Amygdala (tissue), 56 donors: ENCODE data around the gene HELZ.
A peak's percentile ranks its signal among the peaks of the same experiment; 100 is the strongest.

Source experiments
- DNase-seq, 56 donors: peaks; one replicate each; lab custom pipeline; 2025; lab: John Stamatoyannopoulos, UW

The HELZ gene

DNA sequence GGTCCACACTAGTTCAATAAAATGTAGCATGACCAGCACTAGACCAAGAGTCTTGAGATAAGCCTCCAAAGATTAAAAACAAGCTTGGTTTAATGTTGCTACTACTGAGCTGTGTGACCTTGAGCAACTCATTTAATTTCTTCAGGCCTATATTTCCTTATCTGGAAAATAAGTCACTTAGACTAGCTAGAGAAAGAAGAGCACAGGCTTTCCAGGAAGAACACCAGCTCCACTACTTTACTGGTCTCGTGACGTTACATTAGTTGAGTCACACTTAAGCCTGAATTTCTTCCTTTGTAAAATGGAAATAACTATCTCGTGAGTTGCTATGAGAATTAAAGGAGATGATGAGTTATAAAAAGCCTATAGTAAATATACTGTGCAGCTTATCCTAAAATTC, 5.4 kb downstream of the HELZ start:
- DNase-seq: no peak

DNA sequence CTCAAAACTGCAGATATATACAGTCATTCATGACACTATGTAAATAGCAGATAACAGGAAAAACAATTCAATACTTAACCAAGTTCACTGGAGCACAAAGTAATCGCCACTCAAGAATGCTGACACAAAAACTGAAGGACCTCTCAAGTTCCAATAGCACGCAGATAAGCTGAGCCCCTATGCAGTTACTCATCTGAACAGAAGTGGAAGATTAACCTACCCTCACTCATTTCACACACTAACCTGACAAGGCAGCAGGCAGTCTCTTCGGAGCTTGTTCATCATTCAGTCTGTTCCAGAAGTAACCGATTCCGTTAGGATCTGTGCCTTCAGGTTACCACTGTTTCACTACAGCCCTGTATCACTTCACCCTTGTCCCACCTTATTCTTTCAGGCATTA, 6.0 kb downstream of the HELZ start:
- no peak for DNase-seq

DNA sequence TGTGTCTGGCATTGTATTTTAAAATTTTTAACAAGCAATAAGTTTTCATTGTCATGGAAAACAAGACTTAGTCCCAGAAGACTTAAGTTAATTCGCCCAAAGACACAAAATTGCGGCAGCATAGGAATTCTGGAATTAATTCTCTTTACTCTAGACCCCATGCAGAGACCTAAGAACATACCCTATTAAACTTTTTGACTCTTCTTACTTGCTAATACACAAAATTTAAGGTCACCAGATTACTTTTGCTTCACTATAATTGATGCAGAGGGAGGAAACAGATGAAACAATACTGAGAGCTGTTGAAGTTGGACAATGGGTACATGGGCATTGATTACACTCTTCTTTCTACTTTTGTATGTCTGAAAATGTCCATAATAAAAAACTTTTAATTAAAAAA, 12.6 kb downstream of the HELZ start:
- DNase-seq: no peak

DNA sequence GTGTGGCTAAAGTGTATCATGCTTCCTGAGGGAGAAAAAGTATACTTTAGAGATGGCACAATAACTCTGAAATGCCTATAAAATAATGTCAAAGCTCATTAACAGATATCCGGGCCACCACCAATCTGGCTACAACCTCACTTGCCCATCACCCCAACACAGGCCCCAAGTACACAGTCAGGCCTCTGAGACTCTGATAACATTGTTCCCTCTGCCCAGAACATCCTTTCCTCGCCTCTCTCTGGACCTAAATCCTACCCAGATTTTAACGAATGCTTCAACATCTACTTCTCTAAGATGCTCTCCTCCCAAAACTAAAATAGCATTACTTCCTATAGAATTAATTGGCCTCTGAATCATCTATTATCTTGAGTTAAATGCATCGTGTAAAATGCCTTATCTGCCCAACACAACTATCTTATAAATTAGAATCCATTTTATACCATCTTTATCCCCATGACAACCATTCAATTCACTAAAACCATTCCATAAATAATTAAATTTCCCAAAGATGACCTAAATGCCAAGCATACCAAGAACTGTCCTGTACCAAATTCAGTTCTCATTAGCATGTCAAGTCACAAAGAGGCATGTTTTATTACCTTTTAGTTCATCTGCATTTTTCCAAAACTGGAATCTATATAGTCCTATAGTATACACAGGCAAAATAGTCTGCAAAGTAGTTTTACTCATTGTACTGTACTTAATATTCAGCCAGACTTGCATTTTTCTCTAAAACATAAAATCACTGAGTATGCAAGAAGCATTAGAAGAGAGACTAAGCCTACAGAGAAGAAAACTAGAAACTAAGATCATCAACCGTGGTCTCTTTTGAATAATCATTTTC, 15.7 kb downstream of the HELZ start:
- no peak for DNase-seq

DNA sequence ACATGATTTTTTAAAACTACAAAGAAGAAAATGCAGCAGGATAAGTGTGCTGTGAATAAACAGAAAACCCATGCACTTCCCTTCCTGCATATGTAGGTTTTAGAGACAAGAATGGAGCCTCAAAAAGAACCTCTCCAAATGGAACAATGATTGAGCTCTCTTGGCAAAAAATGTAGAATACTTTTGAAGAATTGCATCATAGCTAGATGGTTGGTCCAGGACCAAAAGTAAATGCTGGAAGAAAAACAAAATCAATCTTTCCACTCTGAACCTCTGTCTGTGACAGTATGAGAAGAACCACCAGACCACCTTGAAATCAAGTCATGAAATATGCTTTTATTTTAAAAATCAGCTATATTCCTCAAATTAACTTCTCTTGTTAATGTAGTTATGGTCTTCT, 17.5 kb downstream of the HELZ start:
- DNase-seq: no peak

DNA sequence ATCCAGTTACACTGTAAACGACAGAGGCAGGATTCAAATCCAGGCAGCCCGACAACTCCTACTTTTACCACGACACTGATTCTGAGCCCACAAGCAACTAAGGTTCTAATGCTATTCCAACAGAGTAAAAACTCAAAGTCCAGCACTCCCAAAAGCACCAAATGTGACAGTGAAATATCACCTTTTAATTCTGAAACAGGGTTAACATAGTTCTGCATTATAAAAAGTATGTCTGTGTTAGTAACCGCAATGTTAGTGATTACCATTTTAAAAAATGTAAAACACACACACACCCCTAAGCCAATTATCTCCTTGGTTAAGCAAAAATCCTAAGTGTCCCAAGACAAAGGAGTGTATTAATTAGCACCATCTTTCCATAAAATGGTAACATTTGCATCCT, 19.7 kb downstream of the HELZ start:
- DNase-seq: no peak

DNA sequence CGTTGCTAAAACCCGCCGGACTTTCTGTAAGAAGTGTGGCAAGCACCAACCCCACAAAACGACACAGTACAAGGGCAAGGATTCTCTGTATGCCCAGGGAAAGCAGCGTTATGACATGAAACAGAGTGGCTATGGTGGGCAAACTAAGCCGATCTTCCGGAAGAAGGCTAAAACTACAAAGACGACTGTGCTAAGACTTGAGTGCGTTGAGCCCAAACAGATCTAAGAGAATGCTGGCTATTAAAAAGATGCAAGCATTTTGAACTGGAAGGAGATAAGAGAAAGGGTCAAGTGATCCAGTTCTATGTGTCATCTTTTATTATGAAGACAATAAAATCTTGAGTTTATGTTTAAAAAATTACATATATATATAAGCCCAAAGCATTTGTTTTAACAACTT, 20.3 kb downstream of the HELZ start:
- no peak for DNase-seq

DNA sequence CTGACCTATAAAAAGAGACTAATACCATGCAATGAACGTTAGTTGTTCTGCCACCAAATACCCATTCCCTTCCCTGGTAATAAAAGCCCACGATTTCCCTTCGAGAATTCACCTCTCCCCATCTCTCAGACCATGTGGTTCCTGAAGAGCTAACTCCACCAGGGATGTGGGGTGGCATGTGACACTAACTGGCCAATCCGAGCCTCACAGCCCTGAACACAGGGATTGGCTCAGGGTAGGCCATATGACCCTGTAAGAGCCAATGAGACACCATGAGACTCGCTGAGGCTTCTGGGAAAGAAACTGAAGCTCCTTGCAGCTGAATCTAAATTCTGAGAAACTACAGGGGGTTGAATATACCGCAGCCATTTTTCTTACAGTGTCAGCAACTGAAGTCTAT, 21.1 kb downstream of the HELZ start:
- no peak for DNase-seq

DNA sequence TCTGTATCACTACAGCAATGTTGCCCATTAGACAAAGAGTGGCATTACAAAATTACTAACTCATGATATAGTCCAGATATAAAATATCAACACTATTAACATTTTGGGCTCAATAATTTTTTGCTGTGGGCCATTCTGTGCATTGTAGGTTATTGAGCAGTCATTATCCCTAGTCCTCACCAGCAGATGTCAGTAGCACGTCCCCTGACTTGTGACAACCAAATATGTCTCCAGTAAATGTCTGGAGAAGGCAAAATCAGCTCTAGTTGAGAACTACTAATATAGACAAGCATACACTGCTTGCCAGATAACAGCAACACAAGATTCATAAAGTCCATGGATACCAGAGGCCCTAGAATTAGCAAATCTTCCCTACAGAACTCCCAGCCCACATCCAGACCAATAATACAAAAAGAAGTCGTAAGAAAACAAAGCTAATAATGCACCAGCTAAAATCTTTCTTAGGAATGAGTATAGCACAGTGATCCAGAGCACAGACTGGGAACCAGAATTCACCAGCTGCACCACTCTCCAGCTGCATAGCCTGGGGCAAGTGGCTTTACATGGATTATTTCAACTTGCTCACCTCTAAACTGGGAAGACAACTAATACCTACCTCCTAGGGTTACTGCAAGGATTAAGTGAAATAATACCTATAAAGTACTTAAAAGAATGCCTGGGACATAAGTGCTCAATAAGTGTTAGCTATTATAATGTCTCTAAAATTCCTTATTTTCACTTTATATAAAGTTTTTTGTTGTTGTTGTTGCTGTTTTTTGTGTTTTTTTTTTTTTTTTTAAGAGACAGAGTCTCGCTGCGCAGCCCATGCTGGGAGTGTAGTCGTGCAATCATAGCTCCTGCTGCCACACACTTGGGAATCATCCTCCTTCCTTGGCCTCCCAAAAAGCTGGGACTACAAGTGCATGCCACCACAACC, 23.7 kb downstream of the HELZ start:
- DNase-seq: peak in 10 of 56 donors; percentile 4 to 38 (median 10)

DNA sequence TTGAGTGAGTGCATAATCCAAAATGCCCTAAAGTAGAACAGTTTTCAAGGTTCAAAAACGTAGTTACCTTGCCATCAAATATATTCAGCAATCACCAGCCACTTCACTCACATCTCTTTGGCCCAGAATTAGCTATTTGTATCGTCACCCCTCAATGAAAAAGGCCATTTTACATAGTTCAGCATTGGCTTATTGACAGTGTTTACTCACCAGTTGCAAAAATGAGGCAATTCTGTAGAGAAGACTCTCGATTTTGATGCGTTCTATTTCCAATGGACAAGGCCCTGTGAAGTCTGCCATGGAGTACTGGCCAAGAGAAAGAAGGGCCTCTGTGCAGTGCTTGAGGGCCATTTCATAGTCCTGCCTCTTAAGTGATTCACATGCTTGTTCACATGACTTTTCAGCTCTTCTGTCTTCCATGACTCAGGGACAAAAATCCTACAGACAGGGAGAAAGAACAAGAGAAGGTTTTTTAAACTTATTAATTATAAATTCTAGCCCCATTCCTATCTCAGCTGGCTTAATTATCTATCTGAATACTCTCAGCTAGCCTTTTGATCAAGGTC, 26.5 kb downstream of the HELZ start:
- DNase-seq: peak in 4 of 56 donors; percentile 2 to 24 (median 4)

DNA sequence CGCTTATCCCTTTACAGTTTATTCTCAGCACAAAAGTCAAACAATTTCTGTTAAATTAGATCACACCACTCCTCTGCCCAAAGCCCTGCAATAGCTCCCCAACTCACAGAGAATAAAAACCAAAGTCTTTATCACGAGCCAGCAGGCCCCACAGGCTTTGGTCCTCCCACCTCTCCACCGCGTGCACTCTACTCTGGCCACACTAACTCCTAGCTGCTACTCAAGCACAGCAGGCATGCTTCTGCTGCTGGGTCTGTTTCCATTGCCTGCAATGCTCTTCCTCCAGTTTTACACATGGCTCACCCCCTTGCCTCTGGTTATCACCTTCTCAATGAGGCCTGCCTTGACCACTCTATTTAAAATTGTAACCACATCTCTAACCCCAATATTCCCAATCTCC, 27.6 kb downstream of the HELZ start:
- no peak for DNase-seq

DNA sequence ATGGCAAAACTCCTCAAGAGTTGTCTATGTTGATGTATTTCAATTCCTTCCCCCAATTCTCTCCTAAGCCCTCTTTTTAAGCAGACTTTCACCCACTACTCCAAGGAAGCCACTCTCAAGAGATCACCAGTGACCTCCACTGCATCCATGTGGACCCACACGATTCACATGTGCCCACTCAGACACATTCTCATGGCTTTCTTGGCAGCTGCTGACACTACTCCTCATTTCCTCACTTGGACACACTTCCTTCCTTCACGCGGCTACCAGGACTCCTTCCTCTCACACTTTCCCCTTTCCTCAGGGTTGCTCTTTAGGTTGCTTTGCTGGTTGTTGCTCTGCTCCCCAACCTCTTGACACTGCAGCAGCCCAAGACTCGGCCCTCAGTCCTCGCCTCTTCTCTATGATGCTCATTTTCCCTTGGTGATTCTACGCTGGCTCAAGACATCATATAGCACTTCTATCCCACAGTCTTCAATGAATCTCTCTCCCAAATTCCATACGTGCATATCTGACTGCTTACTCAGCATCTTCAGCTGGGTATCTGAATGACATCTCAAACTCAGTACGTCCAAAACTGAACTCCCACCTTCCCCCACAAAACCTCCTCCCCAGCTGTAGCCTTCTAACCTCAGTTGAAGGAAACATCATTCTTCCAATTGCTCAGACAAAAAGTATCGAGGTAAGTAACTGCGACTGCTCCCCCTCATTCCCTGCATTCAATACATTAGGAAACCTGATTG, 28.2 kb downstream of the HELZ start:
- no peak for DNase-seq

DNA sequence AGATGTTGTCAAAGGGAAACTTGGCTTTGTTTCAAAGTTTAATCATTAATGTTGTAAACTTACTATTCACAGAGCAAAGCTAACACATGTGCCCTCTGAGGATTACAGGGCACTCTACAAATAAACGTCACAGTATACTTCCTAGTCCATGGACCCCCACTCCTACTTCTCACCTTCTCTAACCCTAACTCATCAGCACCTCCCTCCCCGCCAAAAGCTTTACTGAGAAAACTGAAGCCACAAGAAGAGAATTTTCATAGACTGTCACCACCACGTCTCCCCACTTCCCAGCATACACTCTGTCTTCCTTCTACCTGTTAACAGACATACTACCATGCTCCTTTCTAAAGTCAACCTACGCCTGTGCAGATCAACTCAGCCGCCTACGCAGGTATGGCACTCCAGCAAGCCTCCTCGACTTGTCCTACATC, 29.0 kb downstream of the HELZ start:
- no peak for DNase-seq

DNA sequence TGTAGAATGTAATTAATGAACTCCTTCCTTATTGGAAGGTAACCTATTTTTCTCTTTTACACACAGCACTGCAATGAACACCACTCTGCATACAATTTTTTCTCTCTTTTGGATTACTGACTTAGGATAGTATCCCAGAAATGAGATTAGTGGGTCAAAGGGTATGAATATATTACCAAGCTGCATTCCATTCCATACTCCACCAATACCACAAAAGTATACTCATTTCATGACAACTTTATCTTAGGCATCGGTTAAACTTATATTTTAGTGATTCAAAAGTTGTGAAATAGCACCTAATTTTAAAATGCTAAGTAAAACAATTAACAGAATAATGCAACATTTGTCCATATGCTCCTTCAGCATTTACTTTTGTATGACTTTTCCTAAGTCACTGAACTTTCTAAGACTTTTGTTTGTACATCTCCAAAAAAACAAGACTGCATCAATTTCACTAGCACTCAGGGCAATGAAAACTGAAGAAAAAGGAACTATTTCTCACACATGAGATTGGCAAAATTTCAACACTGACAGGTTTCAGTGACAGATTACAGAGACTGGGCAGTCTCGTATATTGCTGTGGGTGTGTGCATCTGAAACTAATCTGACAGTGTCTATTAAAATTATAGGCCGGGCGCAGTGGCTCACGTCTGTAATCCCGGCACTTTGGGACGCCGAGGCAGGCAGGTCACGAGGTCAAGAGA, 32.1 kb downstream of the HELZ start:
- no peak for DNase-seq

DNA sequence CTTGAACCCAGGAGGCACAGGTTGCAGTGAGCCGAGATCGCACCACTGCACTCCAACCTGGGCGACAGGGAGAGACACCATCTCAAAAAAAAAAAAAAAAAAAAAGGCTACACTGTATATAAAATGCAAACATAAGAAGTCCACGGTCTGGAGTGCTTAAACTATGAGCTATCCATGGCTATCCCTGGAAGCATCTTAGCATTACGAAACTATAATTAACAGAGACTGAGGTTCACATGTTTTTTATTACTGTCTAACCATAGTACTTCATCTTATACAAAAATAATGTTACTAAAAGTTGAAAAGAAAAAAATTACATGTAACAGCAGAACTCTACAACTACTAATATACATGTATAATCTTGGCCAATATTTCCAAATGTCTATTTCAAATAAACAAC, 32.8 kb downstream of the HELZ start:
- no peak for DNase-seq

DNA sequence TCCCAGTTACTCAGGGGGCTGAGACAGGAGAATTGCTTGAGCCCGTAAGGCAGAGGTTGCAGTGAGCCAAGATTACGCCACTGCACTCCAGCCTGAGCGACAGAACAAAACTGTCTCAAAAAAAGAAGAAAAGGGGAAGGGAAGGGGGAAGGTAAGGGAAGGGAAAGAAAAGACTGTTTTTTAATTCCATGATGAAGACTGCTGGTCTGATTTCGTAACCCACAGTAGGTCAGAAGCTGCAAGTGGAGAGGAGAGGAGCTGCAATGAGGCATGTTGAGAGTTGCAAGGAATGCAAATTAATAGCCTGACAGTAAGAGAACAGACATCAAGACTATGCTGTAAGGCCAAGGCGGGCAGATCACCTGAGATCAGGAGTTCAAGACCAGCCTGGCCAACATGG, 33.3 kb downstream of the HELZ start:
- no peak for DNase-seq

DNA sequence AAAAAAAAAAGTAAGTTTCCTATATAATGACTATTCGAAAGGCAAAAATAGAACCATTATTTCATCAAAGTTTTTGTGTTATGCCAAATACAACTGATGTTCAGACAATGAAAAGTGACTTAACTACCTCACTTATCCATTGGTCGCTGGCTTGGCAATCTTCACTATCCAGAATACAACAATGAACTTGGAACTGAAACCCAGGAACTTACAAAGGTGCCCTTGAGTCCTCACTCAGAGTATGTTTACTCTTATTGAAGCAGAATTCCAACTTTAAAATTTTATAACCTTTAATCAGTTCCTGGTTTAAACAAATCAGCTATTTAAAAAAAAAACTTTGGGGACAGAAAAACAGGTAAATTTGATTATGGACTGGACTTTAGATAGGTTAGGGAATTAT, 34.1 kb downstream of the HELZ start:
- no peak for DNase-seq

DNA sequence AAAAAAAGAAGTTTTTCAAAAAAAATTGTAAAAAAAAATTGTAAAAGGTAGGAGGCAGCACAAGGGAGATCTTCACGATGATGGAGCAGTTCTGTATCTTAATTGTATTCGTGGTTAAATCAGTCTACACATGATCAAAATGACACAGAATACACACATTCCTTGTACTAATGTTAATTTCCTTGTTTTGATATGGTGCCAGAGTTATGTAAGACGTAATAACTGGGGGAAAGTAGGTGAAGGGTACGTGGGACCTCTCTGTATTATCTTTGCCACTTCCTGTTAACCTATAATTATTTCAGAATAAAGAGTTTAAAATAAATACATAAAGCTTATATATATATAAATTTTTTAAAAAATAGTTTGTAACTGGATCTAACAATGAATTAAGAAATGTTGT, 36.8 kb downstream of the HELZ start:
- no peak for DNase-seq

DNA sequence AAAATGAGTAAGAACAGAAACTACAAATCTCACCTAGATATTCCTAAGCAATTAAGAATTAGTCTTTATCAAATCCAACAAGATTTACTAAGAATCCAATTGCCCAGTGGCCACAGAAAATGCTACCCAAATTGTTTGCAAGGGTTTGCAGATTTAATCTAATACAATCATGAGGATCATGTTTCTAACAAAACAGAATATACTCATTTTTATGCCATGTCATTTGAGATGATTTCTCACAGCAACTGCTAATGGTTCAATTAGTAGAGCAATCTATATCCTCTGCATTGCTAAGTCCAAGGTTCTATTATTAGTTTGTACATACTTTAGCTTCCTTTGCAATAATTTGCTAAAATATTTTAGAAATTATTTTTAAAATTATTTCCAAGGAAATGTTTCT, 41.2 kb downstream of the HELZ start:
- DNase-seq: no peak

DNA sequence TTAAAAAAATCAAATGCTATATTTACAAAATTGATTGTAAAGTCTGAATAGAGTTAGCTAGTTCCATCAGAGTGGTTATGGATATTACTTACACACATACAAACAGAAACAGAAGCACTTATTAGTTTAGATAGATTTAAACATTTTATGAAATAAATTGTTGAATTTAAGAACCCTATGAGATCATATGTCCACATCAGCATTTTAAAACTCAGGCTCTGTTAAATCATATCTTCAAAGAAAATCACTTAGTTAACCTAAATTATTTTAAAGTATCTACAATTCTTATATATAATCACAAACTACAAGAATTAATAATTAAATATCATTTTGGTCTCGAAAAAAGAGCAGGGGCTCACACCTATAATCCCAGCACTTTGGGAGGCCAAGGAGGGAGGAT, 42.5 kb downstream of the HELZ start:
- DNase-seq: no peak
